BE2C (cell line): Measurements from ENCODE around the gene OR51V1.

Experiments
- DNase-seq: peaks from one replicate; pipeline ENCODE4 v3.0.0-alpha.2; 2020
- H3K27me3 ChIP-seq: fragments of 250-450 bp; sonication (Bioruptor Pico); 2 replicates; pipeline ENCODE4 v1.5.1; 2020; ENCODE audit warnings: mild to moderate bottlenecking
- H3K36me3 ChIP-seq: fragments of 250-450 bp; sonication (Bioruptor Pico); 2 replicates; pipeline ENCODE4 v1.5.1; 2020; ENCODE audit warnings: mild to moderate bottlenecking
- H3K4me1 ChIP-seq: fragments of 250-450 bp; sonication (Bioruptor Pico); 2 replicates; pipeline ENCODE4 v1.5.1; 2020
- H3K4me3 ChIP-seq: 2 replicates; pipeline ENCODE4 v1.5.1; 2011; ENCODE audit warnings: low read depth, low read length
- H3K9me3 ChIP-seq: fragments of 250-450 bp; sonication (Bioruptor Pico); 2 replicates; pipeline ENCODE4 v1.5.1; 2020
- TF ChIP-seq, protein P1 (sequence below): IDR thresholded peaks from 2 replicates; pipeline ENCODE4 v1.5.1; 2012; ENCODE audit warnings: mild to moderate bottlenecking, low read depth, low read length

OR51V1 gene

DNA sequence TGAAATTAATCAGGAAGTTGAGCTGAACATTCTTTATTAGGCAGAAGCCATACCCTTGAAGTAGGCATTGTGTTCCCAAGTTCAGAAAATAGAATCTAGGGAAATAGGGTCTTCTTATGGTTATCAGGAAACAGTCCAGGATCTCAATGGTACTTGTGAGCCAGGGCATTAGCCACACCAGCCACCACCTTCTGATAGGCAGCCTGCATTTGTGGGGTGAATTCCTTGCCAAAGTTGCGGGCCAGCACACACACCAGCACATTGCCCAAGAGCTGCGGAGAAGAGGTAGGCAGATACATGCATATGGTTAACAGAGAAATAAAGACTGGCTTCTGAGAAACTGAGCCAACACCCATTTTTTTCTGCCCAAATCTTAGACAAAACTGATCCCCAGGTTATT lies 32.3 kb upstream of the OR51V1 start:
- H3K4me3 ChIP-seq: no peak overlapping the region
- TF ChIP-seq, protein P1, sequence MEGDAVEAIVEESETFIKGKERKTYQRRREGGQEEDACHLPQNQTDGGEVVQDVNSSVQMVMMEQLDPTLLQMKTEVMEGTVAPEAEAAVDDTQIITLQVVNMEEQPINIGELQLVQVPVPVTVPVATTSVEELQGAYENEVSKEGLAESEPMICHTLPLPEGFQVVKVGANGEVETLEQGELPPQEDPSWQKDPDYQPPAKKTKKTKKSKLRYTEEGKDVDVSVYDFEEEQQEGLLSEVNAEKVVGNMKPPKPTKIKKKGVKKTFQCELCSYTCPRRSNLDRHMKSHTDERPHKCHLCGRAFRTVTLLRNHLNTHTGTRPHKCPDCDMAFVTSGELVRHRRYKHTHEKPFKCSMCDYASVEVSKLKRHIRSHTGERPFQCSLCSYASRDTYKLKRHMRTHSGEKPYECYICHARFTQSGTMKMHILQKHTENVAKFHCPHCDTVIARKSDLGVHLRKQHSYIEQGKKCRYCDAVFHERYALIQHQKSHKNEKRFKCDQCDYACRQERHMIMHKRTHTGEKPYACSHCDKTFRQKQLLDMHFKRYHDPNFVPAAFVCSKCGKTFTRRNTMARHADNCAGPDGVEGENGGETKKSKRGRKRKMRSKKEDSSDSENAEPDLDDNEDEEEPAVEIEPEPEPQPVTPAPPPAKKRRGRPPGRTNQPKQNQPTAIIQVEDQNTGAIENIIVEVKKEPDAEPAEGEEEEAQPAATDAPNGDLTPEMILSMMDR: no peak
- H3K27me3 ChIP-seq: no peaks in the 10 kb centered on the region
- no peak for DNase-seq
- no peaks in the 10 kb centered on the region for H3K36me3 ChIP-seq
- no peaks in the 10 kb centered on the region for H3K9me3 ChIP-seq
- H3K4me1 ChIP-seq: no peaks in the 10 kb centered on the region

DNA sequence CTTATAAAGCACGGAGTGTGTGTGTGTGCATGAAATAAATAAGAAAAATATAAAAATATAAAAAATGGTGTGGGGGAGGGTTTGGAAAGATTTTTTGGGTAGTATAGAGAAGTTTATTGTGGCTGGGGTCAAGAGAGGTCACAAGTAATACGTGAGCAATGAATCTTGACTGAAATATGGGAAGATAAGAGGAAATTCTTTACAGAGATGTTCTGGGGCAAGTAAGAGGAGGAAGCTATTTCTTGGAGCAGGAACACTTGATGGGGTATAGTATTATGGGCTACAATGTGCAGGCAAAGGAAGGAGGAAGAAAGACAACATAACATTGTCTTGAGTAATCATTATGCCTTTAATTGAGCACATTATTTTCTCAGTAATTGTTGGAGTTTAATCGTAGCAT lies 31.7 kb upstream of the OR51V1 start:
- no peak for DNase-seq
- Histone ChIP-seq H3K9me3 (no peaks in the 10 kb centered on the region), H3K4me1 (no peaks in the 10 kb centered on the region), H3K27me3 (no peaks in the 10 kb centered on the region), H3K36me3 (no peaks in the 10 kb centered on the region), H3K4me3 (no peak overlapping the region)
- TF ChIP-seq, protein P1: no peak

DNA sequence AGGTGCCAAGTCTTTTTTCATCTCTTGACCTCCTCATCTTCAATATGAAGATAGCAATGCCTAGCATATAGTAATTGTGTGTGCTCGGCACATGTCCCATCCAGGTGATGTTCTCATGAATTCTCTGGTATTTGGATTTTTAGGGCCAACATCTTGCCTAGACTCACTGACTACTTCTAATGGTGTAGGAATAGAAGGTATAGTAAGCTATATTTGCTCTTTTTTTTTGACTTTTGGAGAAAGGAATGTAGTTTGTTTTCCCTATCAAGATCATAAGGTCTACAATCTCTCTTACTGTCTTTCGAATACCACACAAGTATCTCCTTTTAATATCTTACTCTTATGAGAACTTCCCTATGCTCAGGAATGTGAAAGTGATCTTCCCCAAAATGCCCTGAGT lies 30.6 kb upstream of the OR51V1 start:
- Histone ChIP-seq H3K4me3 (no peak overlapping the region), H3K27me3 (no peaks in the 10 kb centered on the region), H3K9me3 (no peaks in the 10 kb centered on the region), H3K36me3 (no peaks in the 10 kb centered on the region), H3K4me1 (no peaks in the 10 kb centered on the region)
- TF ChIP-seq, protein P1: no peak
- no peak for DNase-seq

DNA sequence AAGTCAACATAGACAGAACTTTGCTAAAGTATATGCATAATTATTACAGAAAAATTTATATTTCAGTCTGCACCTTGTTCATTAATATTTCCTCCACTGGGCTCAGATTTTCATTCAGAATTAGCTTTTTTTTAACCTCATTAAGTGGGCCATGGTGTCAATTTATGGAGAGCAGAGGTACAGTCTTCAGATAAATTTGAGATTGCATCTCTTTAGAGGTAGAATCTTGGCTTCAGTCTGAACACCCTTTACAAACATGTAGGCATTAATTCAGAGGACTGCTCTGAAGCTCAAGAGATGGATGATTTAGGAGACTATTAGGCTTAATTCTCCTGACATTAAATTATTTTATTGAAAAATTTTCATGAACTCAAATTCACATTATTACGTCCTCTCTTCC lies 29.8 kb upstream of the OR51V1 start:
- no peaks in the 10 kb centered on the region for H3K27me3 ChIP-seq
- TF ChIP-seq, protein P1: no peak

DNA sequence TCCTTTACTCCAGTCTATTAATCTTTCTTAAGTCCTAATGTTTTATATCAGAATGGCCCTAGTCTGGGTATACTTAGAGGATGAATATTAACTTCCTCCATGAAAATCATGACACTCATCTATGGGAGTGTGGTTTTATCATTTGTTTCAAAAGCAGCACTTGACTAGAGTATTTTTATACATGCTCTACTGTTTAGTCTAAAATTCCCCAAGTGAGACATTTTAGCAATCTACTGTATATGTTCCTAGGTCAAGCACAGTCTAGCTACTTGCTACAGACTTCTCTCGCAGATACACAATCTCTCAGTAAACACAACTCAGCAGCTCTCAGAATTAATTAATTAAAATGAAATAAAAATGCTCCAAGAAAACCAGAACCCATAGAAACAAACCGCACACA lies 29.3 kb upstream of the OR51V1 start:
- DNase-seq: no peak
- H3K36me3 ChIP-seq: no peaks in the 10 kb centered on the region
- H3K4me3 ChIP-seq: no peak overlapping the region
- H3K4me1 ChIP-seq: no peaks in the 10 kb centered on the region
- H3K9me3 ChIP-seq: no peaks in the 10 kb centered on the region
- no peaks in the 10 kb centered on the region for H3K27me3 ChIP-seq
- TF ChIP-seq, protein P1: no peak

More for the DNA sequence above, 29.8 kb upstream of the OR51V1 start:
- no peaks in the 10 kb centered on the region for H3K9me3 ChIP-seq
- no peaks in the 10 kb centered on the region for H3K36me3 ChIP-seq
- no peaks in the 10 kb centered on the region for H3K4me1 ChIP-seq
- DNase-seq: no peak
- H3K4me3 ChIP-seq: no peak overlapping the region

DNA sequence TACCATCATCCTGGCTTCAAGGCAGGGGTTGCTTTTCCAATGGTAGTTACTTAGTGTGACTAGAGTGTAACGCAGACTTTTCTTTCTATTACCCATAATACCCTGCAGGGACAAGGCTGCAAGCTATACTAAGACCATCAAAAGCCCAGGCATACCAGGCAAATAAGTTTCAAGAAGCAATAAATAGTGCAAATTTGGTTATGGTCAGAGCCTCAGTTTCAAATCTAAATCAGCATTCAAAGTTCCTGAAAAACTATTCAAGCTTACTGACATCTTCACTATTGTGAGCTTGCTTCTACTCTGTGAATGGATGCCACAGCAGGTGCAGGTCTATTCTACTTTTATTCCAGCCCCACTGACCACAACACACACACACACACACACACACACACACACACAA lies 28.9 kb upstream of the OR51V1 start:
- H3K4me3 ChIP-seq: no peak overlapping the region
- DNase-seq: no peak
- no peaks in the 10 kb centered on the region for H3K36me3 ChIP-seq
- TF ChIP-seq, protein P1: no peak
- H3K27me3 ChIP-seq: no peaks in the 10 kb centered on the region
- H3K4me1 ChIP-seq: no peaks in the 10 kb centered on the region
- H3K9me3 ChIP-seq: no peaks in the 10 kb centered on the region
